NCI-H1048 (cell line): ENCODE results near the gene B3GALT2.

Experiments
- DNase-seq: peaks from one replicate; lab custom pipeline; 2025; lab: John Stamatoyannopoulos, UW

Gene B3GALT2

DNA sequence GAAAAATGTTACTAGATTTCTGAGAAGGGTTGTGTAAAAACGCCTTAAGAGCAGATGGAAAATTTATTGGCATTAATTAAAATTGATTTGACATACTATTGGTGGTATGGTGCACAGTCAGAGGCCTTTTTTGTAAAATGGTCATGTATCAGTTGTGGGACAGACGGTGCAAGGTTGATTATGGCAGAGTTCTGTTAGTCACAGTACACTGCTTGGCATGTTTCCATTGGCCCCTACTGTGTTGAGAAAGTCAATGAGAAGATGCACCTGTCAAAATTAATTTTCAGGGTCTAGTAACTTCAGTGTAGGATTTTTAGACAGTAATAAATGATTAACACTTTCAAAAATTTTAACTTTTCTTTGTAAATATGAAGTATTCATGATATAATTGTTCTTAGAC is 4.4 kb downstream of the B3GALT2 start:
- DNase-seq, result no peak

- no peak for DNase-seq
Observed at GRCh38 chr1:193181536-193181935, 4.9 kb downstream of the B3GALT2 start.

GRCh38 chr1:193179094-193179493 is 7.3 kb downstream of the B3GALT2 start:
- no peak for DNase-seq

DNA sequence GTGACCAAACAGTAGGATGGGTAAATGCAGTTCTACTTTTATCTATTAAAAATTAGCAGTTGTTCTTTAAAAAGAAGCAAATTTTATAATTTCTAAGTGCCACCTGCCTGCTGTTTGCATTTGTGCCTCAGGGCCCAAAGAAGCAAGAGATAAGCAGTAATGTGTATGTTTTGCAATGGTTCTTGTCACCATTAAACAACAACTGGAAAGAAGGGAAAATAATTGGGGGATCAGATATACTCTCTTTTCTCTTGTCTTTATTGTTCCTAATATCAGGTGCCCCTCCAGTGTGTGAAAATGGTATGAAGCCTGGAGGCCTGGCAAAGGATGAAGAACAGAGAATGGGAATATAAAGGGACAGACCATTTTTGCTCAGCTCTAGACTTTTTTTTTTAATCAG is 9.6 kb downstream of the B3GALT2 start:
- no peak for DNase-seq

DNA sequence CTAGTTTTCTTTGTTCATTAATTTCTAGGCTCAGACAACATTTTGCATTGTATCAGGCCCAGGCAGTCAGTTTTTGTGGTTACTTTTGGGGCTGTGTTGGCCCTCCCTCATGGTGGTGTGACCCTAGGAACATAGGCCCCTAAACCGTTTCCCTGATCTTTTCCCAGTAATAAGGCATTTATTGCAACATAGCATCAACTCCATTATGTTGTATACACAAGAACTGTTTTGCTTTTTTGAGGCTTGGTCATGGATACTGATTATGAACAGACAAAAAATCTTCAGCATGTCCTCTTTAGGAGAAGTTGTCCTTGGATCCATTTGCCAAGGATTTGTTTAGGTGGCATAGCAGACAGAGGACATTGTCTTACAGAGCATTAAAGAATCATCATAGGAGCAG is 10.3 kb downstream of the B3GALT2 start:
- DNase-seq, result no peak

- no peak for DNase-seq
Observed at GRCh38 chr1:193157360-193157759, 29.1 kb downstream of the B3GALT2 start.

DNA sequence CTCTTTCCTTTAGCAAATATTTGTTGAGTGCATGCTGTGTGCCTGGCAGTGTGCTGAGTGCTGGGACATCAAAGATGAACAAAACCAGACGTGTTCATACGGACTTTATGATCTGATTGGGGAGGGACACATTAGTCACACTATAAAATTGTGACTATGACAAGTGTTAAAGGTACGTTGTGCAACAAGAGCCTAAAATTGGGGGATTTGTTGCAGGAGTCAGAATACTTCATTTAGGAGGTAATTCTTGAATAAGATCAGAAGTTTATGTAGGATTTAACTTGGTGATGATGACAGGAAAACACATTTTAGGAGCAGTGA is 29.6 kb downstream of the B3GALT2 start:
- DNase-seq, result no peak

- no peak for DNase-seq
Observed at GRCh38 chr1:193156117-193156821, 30.1 kb downstream of the B3GALT2 start.

DNA sequence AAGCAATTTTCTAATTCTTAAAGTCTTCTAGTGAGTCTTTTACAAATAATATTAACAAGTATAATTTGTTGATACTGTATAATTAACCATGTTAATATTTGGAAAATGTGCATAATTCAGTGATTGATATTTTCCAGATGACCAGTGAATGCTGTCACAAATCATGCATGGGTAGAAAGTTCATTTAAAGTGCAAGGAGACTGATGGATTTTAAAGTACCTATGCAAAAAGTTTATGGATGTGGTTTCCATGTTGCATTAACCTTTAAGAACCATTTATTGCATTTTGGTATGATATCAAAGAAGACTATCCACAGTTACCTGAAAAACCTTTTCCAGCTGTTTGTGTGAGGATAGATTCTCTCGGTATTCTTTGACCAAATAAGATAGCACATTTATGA is 41.4 kb downstream of the B3GALT2 start:
- DNase-seq, result no peak

DNA sequence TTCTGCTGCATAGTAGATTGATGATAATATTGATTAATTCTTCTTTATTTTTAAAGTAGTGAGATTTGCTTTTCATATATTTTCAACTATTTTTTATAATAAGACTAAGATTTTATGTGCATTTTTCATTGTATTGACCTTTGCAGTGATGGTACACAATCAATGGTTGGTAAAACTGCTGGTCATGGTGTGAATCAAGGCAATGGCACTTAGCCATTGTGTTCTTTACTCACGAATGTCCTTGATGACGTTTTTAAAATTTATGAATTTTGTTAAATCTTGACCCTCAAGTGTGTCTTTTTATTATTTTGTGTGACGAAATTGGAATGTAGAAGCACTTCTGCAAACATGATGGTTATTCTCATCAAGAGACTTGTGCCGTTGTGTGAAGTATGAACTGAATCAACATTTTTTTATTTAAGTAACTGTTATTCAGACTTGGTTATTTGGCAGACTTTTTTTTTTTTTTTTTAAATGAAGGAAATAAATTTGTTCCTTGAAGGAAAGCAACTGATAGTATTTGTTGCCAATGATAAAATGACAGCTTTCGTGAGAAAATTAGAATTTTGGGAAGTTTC is 42.0 kb downstream of the B3GALT2 start:
- DNase-seq, result no peak

- no peak for DNase-seq
Observed at GRCh38 chr1:193143285-193143684, 43.1 kb downstream of the B3GALT2 start.

DNA sequence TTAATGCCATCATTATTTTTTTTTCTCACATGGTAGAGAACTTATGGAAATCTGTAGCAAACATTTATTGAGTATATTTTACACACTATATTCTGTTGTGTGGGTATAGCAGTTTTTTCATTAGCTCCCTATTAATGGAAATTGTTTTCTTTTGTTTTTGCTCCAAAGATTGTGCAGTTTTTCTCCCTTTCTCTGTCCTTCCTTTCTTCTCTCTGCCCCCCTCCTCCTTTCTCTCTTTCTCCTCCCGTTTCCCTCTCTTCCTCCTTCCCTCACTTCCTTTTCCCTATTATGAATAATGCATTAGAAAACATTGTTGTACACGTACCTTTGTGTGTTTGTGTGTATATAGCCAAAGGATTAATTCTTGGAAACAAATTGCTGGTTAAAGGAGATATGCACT is 44.0 kb downstream of the B3GALT2 start:
- DNase-seq, result no peak

- no peak for DNase-seq
Observed at GRCh38 chr1:193141804-193142203, 44.6 kb downstream of the B3GALT2 start.

GRCh38 chr1:193140254-193140653 is 46.2 kb downstream of the B3GALT2 start:
- DNase-seq, result no peak

GRCh38 chr1:193131266-193131860 is 55.0 kb downstream of the B3GALT2 start:
- no peak for DNase-seq
